GM13976 (cell line): Measurements from ENCODE around the gene PRR35.

Experiments
- DNase-seq: peaks from one replicate; pipeline ENCODE4 v3.0.0; 2012; ENCODE audit warnings: low spot score
- in situ Hi-C: fragments of 300-500 bp; cut with MboI; formaldehyde crosslinking; loops from one replicate; pipeline ENCODE4 v1.12.0; 2022; ENCODE audit warnings: low sequenced_read_pairs, mixed read lengths, inconsistent platforms; ENCODE audit not compliant: unreplicated experiment
- TF ChIP-seq, protein P1 (sequence below): IDR thresholded peaks from 2 replicates; pipeline ENCODE4 v1.5.1; 2012; ENCODE audit warnings: borderline replicate concordance, mild to moderate bottlenecking; ENCODE audit not compliant: insufficient read depth; ENCODE audit errors: extremely low read depth, missing control alignments, control extremely low read depth

PRR35 gene

DNA sequence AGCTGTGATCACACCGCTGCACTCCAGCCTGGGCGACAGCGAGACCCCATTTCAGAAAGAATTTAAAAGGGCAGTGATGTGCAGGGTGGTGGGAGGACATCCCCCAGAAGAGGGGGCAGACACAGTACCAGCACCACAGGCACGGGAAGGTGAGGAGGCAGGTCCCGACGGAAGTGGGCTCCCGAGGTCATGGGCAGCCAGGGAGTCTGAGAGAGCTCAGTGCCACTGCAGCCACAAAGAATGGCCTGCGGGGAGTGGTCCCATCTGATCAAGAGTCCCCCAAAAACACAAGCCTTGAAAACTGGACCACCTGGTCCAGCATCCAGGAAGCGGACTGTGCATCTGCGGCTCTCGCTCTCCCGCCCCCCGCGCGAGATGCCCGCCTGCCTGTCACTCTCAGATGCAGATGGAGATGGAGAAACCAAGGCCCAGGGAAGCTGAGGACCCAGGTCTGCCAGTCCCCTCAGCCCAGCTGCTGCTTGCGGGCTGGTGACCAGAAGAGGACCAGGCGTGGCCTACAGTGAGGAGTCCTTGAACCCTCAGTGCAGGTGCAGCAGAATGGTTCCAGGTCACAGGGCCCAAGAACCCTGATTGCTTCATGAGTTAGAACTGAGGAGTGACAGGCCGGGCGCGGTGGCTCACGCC is 37.0 kb upstream of the PRR35 start:
- TF ChIP-seq, protein P1, sequence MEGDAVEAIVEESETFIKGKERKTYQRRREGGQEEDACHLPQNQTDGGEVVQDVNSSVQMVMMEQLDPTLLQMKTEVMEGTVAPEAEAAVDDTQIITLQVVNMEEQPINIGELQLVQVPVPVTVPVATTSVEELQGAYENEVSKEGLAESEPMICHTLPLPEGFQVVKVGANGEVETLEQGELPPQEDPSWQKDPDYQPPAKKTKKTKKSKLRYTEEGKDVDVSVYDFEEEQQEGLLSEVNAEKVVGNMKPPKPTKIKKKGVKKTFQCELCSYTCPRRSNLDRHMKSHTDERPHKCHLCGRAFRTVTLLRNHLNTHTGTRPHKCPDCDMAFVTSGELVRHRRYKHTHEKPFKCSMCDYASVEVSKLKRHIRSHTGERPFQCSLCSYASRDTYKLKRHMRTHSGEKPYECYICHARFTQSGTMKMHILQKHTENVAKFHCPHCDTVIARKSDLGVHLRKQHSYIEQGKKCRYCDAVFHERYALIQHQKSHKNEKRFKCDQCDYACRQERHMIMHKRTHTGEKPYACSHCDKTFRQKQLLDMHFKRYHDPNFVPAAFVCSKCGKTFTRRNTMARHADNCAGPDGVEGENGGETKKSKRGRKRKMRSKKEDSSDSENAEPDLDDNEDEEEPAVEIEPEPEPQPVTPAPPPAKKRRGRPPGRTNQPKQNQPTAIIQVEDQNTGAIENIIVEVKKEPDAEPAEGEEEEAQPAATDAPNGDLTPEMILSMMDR: no peak
- DNase-seq: no peak
- in situ Hi-C loops: no loop called here

DNA sequence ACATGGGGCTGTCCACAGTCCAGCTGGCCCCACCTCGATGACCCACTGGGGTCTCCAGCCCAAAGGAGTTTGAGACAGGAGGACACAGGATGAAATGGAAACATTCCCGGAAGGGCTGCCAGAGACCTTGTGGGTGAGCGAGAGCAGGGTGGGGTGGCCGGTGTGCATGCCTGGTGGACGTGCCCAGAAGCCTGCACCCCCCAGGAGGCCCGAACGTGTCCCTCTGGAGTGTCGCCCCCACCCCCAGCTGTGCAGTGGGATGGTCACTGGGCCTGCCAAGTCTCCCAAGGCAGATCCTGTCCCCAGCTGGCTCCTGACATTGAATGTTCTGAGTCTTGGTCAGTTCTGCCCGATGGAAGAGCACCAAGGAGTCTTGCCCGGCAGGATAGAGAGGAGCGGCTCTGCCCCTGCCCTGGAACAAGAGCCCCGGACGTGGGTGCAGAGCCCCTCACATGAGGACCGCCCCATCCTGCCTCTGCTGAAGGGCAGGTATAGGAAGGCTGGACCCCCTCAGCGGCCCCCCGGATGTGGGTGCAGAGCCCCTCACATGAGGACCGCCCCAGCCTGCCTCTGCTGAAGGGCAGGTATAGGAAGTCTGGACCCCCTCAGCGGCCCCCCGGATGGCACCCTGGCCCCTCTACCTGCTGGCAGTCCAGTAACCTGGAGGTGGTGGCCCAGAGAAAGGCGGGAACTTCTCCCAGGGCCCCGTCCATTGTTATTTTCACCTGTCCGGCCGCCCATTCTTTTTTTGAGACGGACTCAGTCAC is 35.7 kb upstream of the PRR35 start:
- in situ Hi-C loops: no loop called here
- DNase-seq: no peak
- TF ChIP-seq, protein P1: no peak

- no peak for DNase-seq
- TF ChIP-seq, protein P1: no peak
- in situ Hi-C loops: no loop called here
These were observed 35.1 kb upstream of the PRR35 start for GRCh38 chr16:525123-525519.

DNA sequence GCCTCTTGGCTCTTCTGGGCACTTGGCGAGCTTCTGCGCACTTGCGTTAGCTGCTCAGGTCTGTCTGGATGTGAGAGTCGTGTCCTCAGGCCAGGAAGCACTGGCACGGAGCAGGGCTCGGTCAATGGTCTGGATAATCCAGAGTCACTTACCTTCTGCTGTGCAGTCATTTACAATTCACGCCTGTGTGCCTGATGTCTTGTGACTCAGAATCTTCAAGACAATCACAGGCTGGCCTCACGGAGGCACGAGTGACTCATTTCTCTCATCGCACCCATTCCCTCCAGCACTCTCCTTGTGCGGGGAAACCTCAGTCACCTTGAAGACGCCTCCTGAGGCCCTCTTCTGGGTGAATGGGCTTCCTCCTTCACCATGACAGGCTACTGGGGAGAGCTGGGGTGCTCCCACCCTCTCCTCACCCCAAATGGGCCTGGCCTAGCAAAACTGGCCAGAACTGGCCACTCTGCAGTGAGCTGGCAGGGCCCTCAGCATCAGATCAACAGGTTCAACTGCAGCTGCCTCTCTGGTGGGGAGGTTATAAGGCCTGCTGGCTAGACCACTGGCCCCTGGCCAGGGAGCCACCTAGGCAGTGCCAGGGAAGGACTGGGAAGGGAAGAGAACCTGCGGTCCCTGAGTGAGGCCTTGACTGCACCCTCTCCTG is 34.5 kb upstream of the PRR35 start:
- TF ChIP-seq, protein P1: no peak
- in situ Hi-C loops: no loop called here
- peak; percentile 70 for DNase-seq

DNA sequence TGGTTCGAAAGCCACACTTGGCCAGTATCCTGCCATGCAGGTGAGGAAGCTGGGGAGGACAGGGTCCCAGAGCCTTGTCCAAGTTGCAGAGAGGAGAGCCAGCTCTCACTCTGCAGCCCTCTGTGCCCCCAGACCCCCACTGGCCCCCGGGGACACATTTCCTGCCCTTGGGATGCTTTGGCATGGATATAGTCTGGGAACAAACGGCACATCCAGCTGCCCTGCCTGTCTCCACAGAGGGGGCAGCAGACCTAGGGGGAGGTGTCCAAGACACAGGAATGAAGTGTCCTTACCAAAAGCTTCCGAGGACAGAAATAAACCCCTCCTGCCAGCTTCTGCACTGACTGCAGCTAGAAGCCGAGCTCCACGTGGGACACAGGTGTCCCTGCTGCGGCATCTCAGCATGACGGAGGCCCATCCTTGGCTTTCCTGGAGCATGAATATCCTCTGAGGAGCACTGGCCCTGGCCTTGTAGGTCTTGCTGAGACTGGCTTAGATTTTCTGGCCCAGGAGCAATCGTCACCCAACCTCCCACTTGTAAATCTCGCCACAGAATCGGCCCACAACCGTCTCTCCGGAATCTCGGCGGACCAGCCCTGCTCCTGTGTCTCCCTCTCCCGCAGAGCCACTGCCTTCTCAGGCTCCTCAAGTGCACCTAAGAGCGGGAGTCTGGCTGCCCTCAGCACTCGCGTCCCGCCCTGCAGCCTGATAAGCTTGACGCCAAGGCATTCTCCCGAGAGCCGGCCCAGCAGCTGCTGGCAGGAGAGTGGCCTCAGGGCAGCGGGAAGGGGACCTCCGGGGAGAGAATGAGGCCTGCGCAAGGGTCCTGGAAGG is 33.8 kb upstream of the PRR35 start:
- no peak for DNase-seq
- TF ChIP-seq, protein P1: no peak
- in situ Hi-C loops: no loop called here
